Tongue (tissue), 2 donors: ENCODE measurements around the gene SLF1. TPM values are rescaled to one million over a fixed set of nuclear protein-coding genes. Genes with fewer than 3 reads are reported as not detected.
"Not testable (repeated sequence)": the region's sequence is repeated elsewhere in the genome, so short reads cannot be mapped to it uniquely, and the experiment has no call there.

Experiments
- DNase-seq: peaks from one replicate; pipeline ENCODE4 v3.0.0-alpha.2; 2015
- total RNA-seq: library from RNA; depleted of rRNA; stranded (reverse); fragments of >200 nt; gene quantifications from one replicate; pipeline ENCODE4 v1.2.3, GENCODE V29; 2014

The SLF1 gene
- total RNA-seq = 22.3 TPM

- peak; percentile 96 for DNase-seq
Observed at GRCh38 chr5:94618493-94619328, at the start of gene SLF1, which contains the start of gene KIAA0825. Gene SLF1, plus strand, starts transcription at chr5:94618669. Its CDS starts 10,142 bp downstream, at chr5:94628811. Gene KIAA0825, minus strand, starts transcription at chr5:94618604. Its CDS starts 81,478 bp downstream, at chr5:94537126.

GRCh38 chr5:94571415-94571814, 47.1 kb upstream of the SLF1 start:
- no peak for DNase-seq

- DNase-seq = not testable (repeated sequence)
Observed at GRCh38 chr5:94573349-94573748, 45.1 kb upstream of the SLF1 start.

GRCh38 chr5:94575196-94575595, 43.3 kb upstream of the SLF1 start:
- DNase-seq = no peak

GRCh38 chr5:94577466-94578245, 40.8 kb upstream of the SLF1 start:
- DNase-seq = no peak

GRCh38 chr5:94595281-94595840, 23.1 kb upstream of the SLF1 start:
- DNase-seq = no peak

GRCh38 chr5:94613583-94613982, 4.9 kb upstream of the SLF1 start:
- DNase-seq = no peak

GRCh38 chr5:94614156-94614805, 4.2 kb upstream of the SLF1 start:
- no peak for DNase-seq

GRCh38 chr5:94615862-94616261, 2.6 kb upstream of the SLF1 start:
- no peak for DNase-seq

- peak; percentile 69 for DNase-seq
Observed at GRCh38 chr5:94618029-94618492, 408 bp upstream of the SLF1 start.

- no peak for DNase-seq
Observed at GRCh38 chr5:94620256-94620655, 1.8 kb downstream of the SLF1 start.

GRCh38 chr5:94621763-94622162, 3.3 kb downstream of the SLF1 start:
- no peak for DNase-seq

GRCh38 chr5:94623011-94623410, 4.5 kb downstream of the SLF1 start:
- peak; percentile 27 for DNase-seq

GRCh38 chr5:94623877-94624276, 5.4 kb downstream of the SLF1 start:
- no peak for DNase-seq

GRCh38 chr5:94627191-94627590, 8.7 kb downstream of the SLF1 start:
- no peak for DNase-seq

GRCh38 chr5:94632024-94632423, 13.6 kb downstream of the SLF1 start:
- DNase-seq = no peak

GRCh38 chr5:94640176-94640575, 21.7 kb downstream of the SLF1 start:
- DNase-seq = no peak

GRCh38 chr5:94645053-94645452, 26.6 kb downstream of the SLF1 start:
- DNase-seq = no peak

- no peak for DNase-seq
Observed at GRCh38 chr5:94646758-94647157, 28.3 kb downstream of the SLF1 start.

- no peak for DNase-seq
Observed at GRCh38 chr5:94649874-94650273, 31.4 kb downstream of the SLF1 start.

GRCh38 chr5:94658272-94658671, 39.8 kb downstream of the SLF1 start:
- no peak for DNase-seq

GRCh38 chr5:94660506-94660905, 42.0 kb downstream of the SLF1 start:
- no peak for DNase-seq
